CD4-positive, alpha-beta T cell treated with Interleukin-15 for 4 hours (primary cell): ENCODE results near the gene WNK2.

ENCODE experiments used
- DNase-seq: peaks from one replicate; pipeline ENCODE4 v3.0.0-alpha.2; 2020; ENCODE audit warnings: low spot score

The WNK2 gene

DNA sequence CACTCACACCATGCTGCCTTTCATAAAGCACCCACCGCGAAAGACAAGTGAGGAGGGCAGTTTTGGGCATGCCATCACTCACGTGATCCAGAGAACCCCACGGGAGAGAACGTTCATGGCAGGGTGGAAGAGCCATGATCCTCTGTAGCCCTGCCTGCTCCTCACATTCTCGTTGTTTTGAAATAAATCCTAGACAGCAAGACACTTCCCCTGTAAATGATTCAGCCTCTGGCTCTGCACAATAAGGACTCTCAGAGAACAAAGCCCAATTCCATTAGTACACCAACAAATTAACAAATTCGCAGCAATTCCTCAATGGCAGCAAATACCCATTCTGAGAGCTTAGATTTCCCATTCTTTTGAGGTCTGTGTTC lies 71.5 kb downstream of the WNK2 start:
- no peak for DNase-seq

- no peak for DNase-seq
Measured at GRCh38 chr9:93255994-93256877, 72.3 kb downstream of the WNK2 start.

GRCh38 chr9:93256878-93257807 lies 73.2 kb downstream of the WNK2 start:
- DNase-seq: no peak

DNA sequence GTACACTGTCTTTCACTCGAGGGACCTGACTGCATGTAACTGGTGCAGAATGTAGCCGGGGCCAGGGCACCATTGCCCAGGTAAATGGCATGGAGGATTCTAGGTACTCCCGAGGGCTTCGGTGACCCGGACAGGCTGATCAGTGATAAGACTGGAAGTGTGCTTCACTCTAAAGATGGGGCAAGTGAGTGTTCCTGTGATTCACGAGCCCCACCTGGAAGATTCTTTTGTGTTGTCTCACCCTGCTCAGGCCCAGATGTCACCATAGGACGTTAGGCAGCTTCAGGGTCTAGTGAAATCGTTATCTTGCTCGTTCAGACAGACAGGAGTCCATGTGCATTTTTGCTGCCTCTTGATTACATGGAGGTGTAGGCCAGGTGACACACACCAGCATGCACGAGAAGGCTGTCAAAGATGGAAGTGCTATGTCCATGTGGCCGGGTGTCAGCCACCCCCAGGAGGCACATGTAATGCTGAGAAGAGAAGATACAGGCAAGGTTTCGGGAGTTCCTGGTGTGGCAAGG lies 73.9 kb downstream of the WNK2 start:
- DNase-seq: no peak

DNA sequence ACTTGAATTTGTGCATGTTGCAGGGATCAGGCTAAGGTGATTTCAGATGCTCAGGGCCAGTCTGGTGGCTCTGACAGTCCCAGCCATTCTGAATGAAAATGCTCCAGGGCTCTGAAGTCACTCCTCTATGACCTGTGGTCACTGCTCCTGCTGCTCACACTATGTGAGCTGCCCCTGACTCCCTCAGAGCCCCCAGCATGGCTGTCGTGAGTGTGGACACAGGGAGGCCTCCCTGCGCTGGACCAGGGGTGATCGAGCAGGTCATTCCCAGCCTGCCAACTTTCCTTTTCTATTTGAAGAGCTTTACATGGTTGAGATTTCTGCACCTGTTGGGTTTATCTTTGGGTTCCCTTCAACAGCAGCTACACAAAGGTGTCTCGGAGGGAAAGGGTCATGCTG lies 74.5 kb downstream of the WNK2 start:
- DNase-seq: no peak

DNA sequence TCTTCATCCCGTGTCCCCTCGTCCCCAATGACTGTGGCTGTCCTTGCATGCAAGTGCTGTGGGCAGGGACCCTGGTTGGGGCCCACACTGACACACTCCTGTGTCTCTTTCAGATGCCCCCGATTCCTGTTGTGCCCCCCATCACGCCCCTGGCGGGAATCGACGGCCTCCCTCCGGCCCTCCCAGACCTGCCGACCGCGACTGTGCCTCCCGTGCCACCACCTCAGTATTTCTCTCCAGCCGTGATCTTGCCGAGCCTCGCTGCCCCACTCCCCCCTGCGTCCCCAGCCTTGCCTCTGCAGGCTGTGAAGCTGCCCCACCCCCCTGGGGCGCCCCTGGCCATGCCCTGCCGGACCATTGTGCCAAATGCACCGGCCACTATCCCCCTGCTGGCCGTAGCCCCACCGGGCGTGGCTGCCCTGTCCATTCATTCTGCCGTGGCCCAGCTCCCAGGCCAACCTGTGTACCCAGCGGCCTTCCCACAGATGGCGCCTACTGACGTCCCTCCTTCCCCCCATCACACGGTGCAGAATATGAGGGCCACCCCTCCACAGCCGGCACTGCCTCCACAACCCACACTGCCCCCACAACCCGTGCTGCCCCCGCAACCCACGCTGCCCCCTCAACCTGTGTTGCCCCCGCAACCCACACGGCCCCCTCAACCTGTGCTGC lies 75.0 kb downstream of the WNK2 start:
- DNase-seq: no peak

- no peak for DNase-seq
Measured at GRCh38 chr9:93259490-93260262, 75.7 kb downstream of the WNK2 start.

DNA sequence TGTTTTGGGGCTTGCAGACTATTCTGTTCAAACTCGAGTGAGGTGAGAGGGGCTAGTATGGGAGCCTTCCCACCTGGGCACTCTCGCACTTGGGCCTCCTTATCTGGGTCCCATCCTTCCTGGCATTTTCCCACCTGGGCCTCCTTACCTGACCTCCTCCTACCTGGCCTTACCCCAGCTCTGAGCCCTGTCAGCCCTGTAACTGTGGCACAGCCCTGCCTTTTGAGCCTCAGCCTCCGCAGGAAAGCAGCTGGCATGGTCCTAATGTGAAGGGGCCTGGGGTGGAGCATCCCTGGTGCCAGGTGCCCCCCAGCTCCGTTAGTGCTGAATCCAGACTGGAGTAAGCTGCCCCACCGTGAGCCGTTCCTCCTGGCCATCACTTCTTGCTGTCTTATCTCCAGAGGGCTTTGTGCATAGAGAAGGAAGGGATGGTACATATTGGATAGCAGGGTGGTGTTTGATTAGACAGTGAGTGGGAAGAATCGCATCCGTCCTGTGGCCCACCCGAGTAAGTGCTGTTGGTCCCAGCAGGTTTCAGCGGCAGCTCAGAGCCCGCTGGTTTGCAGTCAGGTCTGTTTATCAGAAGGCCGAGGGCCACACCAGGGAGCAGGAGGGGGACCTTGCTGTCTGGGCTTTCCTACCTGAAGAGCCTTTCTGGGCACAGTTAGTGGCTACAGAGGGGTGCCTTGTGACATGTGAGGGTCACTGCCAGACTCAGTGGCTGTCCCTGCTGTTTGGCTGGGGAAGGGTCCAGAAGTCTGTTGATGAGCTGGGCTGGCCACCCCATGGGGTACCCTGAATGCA lies 76.5 kb downstream of the WNK2 start:
- no peak for DNase-seq

GRCh38 chr9:93261281-93261680 lies 77.3 kb downstream of the WNK2 start:
- no peak for DNase-seq

DNA sequence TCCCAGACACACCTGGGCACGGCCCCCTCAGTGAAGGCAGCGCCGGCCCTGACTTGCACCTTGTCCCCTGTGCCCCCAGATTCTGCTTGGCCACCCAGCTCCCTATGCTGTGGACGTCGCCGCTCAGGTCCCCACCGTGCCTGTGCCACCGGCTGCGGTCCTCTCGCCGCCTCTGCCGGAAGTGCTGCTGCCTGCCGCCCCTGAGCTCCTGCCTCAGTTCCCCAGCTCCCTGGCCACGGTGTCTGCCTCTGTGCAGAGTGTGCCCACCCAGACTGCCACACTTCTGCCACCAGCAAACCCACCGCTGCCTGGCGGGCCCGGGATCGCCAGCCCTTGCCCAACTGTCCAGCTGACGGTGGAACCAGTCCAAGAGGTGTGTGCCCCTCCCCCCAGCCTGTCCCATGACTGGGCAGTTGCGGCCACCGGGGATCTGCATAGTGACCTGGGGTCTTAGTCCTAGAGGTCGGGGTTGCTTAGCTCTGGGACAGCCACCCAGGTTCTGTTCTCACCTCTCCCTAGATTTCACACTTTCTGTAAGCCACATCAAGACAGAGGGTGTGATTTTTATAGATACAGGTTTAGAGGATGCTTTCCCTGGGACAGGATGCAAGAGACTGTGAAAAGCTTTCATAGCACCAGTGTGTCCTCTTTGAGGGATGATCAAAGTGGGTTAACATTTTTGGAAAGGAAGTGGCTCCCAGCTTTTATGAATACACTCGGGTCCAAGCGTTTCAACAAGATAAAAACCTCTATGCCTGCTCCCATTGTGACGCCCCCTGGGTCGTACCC lies 78.0 kb downstream of the WNK2 start:
- DNase-seq: no peak

DNA sequence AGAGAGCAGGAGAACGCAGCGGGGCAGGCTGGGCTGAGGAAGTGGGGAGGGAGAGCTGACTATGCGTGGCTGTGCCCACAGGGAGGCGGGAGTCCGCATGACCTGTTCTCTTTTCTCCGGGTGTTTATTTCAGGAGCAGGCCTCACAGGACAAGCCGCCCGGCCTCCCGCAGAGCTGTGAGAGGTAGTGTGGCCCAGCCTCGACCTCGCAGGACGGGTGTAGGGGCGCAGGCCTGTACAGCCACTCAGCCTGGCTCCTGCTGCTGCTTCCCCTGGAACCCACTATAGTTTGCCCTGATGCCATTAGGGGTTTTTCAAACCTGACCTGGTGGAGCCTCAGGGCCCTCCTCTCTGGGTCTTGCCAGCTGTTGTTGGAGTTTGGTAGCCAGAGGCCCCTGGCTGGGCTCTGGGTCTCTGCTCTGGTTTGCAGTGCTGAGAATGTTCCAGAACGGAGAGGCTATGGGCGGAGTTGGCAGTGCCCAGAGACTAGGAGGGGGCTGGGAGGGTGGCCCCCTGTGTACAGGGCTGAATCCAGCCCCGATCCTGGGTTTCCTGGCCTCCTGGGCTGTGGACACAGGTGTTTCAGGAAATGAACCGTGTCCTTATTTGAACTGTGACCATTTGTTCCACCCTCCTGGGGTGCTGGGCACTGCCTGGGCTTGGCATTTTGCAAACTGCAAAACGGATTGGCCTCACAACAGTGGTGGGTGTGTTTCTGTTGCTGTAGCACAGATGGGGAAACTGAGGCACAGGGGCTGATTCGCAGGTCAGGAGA lies 78.8 kb downstream of the WNK2 start:
- DNase-seq: no peak

DNA sequence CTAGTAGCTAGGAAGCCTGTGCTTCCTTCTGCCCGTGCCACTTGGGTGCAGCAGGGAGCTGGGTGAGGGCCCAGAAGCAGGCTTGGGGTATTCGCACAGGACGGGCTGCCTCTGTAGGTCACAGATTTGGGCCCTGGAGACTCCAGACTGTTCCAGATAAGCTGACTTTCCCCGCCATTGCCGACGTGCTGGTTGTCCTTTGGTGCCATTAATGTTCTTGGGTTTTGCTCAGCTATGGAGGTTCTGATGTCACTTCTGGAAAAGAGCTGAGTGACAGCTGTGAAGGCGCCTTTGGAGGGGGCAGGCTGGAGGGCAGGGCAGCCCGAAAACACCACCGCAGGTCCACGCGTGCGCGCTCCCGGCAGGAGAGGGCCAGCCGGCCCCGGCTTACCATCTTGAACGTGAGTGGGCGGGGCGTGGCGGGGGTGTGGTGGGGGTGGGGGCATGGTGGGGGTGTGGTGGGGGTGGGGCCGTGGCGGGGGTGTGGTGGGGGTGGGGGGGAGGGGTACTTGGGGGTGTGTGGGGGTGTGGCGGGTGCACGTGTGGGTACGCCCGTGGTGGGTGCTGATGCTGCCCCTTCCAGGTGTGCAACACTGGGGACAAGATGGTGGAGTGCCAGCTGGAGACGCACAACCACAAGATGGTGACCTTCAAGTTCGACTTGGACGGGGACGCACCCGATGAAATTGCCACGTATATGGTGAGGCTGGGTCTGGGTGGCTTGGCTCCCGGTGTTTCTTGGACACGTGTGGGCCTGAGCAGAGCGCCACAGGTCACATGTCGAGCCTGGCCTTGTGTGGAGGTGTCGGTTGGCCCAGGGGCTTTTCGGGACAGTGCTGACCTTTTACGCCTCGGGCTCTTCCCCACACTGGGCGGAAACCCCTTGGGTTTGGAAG lies 79.6 kb downstream of the WNK2 start:
- DNase-seq: no peak

- no peak for DNase-seq
Measured at GRCh38 chr9:93264338-93265125, 80.6 kb downstream of the WNK2 start.

DNA sequence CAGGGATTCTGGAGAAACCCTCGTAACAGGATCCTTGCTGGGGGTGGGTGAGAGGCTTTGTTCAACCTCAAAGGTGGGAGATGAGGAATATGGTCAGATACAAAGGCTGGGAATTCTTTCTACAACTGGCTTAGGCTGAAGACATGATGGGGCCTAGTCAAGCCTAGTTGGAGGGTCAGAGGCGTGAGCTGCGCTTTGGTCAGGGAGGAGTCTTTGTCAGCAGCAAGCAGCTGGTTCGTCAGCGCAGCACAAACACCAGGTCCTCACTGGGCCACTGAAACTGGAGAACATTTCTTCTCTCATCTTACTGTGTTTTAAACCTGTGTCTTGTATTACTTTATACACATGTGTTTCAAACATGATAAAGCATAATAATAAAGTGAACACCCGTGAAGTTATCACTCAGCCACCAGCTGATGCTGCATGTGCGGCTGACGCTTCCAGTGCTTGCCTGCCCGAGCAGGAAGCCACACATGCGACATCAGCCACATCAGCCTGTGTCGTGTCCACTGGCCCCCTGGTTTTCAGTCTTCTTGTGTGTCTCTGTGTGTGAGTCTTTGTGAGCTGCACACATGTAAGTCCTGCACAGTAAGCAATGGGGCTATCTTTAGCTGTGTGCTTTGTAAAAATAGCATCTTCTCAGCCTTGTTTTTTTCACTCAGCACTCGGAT lies 81.5 kb downstream of the WNK2 start:
- DNase-seq: no peak

DNA sequence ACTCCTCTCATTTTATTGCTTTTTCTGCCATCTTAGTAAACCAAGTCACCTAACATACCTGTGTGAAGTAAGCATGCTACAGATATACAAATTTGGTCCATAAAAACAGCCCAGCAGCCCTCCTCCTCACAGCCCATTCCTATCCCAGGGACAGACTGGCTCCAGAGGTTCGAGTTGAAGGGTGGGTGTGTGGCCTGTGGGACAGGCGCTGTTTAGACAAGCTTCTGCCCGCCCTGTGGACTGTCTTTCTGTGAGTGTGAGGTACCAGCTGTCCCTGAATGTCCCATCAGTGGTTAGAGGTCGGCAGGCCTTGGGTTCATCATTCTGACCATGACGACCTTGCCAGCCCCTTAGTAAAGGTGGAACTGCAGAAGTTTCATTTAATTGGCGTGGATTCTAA lies 82.0 kb downstream of the WNK2 start:
- DNase-seq: no peak

GRCh38 chr9:93266521-93267001 lies 82.6 kb downstream of the WNK2 start:
- no peak for DNase-seq
